Mesothelial cell of epicardium (in vitro differentiated cells): Measurements from ENCODE around the gene PACS2. TPM values are rescaled to one million over a fixed set of nuclear protein-coding genes. Genes with fewer than 3 reads are reported as not detected.

Experiments used
- DNase-seq, 2 experiments: peaks; one replicate each; pipeline ENCODE4 v3.0.0; 2021; ENCODE audit warnings: low spot score in 2 of 2; ENCODE audit not compliant: unreplicated experiment in 2 of 2
- H3K27ac Mint-ChIP-seq: 2 replicates; pipeline ENCODE4 v1.8.0; 2021; ENCODE audit warnings: mixed read lengths
- H3K27me3 Mint-ChIP-seq: 2 replicates; pipeline ENCODE4 v1.8.0; 2021; ENCODE audit warnings: low read depth, mixed read lengths
- H3K36me3 Mint-ChIP-seq: 2 replicates; pipeline ENCODE4 v1.8.0; 2021; ENCODE audit warnings: mixed read lengths
- H3K4me1 Mint-ChIP-seq: 2 replicates; pipeline ENCODE4 v1.8.0; 2021; ENCODE audit warnings: mixed read lengths
- H3K4me3 Mint-ChIP-seq: 2 replicates; pipeline ENCODE4 v1.8.0; 2021; ENCODE audit warnings: mild to moderate bottlenecking, moderate library complexity, mixed read lengths
- H3K9me3 Mint-ChIP-seq: 2 replicates; pipeline ENCODE4 v1.8.0; 2021; ENCODE audit warnings: mixed read lengths
- CTCF ChIP-seq: fragments of 200-600 bp; sonication (generic); IDR thresholded peaks from one replicate; pipeline ENCODE4 v1.5.0; 2021; ENCODE audit warnings: antibody characterized with exemption; ENCODE audit not compliant: unreplicated experiment
- total RNA-seq: library from RNA; stranded (reverse); gene quantifications from 3 replicates; pipeline ENCODE4 v1.2.1, GENCODE V29; 2021

The PACS2 gene
- total RNA-seq, 1 donor from 2014 or later, result 147 TPM

GRCh38 chr14:105421723-105422615 lies 107.4 kb downstream of the PACS2 start:
- Mint-ChIP-seq H3K27ac (peak overlapping the region; percentile 79), H3K27me3 (no peaks in the 10 kb centered on the region), H3K36me3 (peaks cover 12% of the 10 kb centered on the region), H3K9me3 (peaks cover 3% of the 10 kb centered on the region), H3K4me3 (peak overlapping the region; percentile 84), H3K4me1 (peaks cover 29% of the 10 kb centered on the region)
- no peak for TF ChIP-seq CTCF
- no peak for DNase-seq

- Mint-ChIP-seq H3K27ac (peak overlapping the region; percentile 79), H3K4me1 (peaks cover 29% of the 10 kb centered on the region)
These were observed 108.3 kb downstream of the PACS2 start for GRCh38 chr14:105422695-105423487.

GRCh38 chr14:105423488-105424195 lies 109.1 kb downstream of the PACS2 start:
- Mint-ChIP-seq H3K4me3 (no peak overlapping the region), H3K9me3 (peaks cover 7% of the 10 kb centered on the region), H3K4me1 (peaks cover 25% of the 10 kb centered on the region), H3K36me3 (peaks cover 23% of the 10 kb centered on the region), H3K27me3 (no peaks in the 10 kb centered on the region), H3K27ac (peak overlapping the region; percentile 5)
- DNase-seq, result no peak
- TF ChIP-seq CTCF, result no peak

More at GRCh38 chr14:105422695-105423487, 108.3 kb downstream of the PACS2 start:
- peaks cover 7% of the 10 kb centered on the region for H3K9me3 Mint-ChIP-seq
- TF ChIP-seq CTCF, result no peak
- no peak for DNase-seq
- H3K27me3 Mint-ChIP-seq, result no peaks in the 10 kb centered on the region
- H3K36me3 Mint-ChIP-seq, result peaks cover 18% of the 10 kb centered on the region
- H3K4me3 Mint-ChIP-seq, result no peak overlapping the region

- DNase-seq, result no peak
- no peak overlapping the region for H3K4me3 Mint-ChIP-seq
- peaks cover 7% of the 10 kb centered on the region for H3K9me3 Mint-ChIP-seq
- no peak for TF ChIP-seq CTCF
- no peaks in the 10 kb centered on the region for H3K27me3 Mint-ChIP-seq
- H3K4me1 Mint-ChIP-seq, result peaks cover 21% of the 10 kb centered on the region
- H3K27ac Mint-ChIP-seq, result no peak overlapping the region
- H3K36me3 Mint-ChIP-seq, result peaks cover 27% of the 10 kb centered on the region
These were observed 110.3 kb downstream of the PACS2 start for GRCh38 chr14:105424861-105425260.

GRCh38 chr14:105425823-105426247 lies 111.3 kb downstream of the PACS2 start:
- TF ChIP-seq CTCF, result no peak
- H3K4me1 Mint-ChIP-seq, result peaks cover 19% of the 10 kb centered on the region
- H3K36me3 Mint-ChIP-seq, result peaks cover 37% of the 10 kb centered on the region
- H3K4me3 Mint-ChIP-seq, result no peak overlapping the region
- peaks cover 11% of the 10 kb centered on the region for H3K9me3 Mint-ChIP-seq
- no peak overlapping the region for H3K27ac Mint-ChIP-seq
- DNase-seq, result no peak
- no peaks in the 10 kb centered on the region for H3K27me3 Mint-ChIP-seq
